Astrocyte (in vitro differentiated cells and primary cell): ENCODE measurements around the gene MARS2. TPM values are rescaled to one million over a fixed set of nuclear protein-coding genes. Genes with fewer than 3 reads are reported as not detected.

Source experiments
- DNase-seq: peaks from one replicate; pipeline ENCODE4 v3.0.0-alpha.2; 2010; ENCODE audit warnings: low read depth
- FAIRE-seq: peaks from 2 replicates; lab custom pipeline; 2011; peaks lifted over from hg19 to GRCh38; lab: Jason Lieb, UNC
- H2AFZ ChIP-seq: 2 replicates; pipeline ENCODE4 v1.6.0; 2012; ENCODE audit warnings: low read depth, low read length, inconsistent platforms
- H3K27ac ChIP-seq: 2 replicates; pipeline ENCODE4 v1.5.1; 2011; ENCODE audit warnings: low read depth, low read length, inconsistent platforms
- H3K27me3 ChIP-seq: 2 replicates; pipeline ENCODE4 v1.6.0; 2011; ENCODE audit warnings: low read length, inconsistent platforms; ENCODE audit not compliant: insufficient read depth
- H3K36me3 ChIP-seq: 2 replicates; pipeline ENCODE4 v1.5.1; 2011; ENCODE audit warnings: low read length, inconsistent platforms; ENCODE audit not compliant: insufficient read depth
- H3K4me1 ChIP-seq: 2 replicates; pipeline ENCODE4 v1.5.1; 2011; ENCODE audit warnings: low read length, inconsistent platforms; ENCODE audit not compliant: insufficient read depth
- H3K4me2 ChIP-seq: 2 replicates; pipeline ENCODE4 v1.6.0; 2012; ENCODE audit warnings: low read length, inconsistent platforms
- H3K4me3 ChIP-seq: 2 replicates; pipeline ENCODE4 v1.5.1; 2011; ENCODE audit warnings: low read depth, mild to moderate bottlenecking, low read length, inconsistent platforms; ENCODE audit not compliant: insufficient read depth
- H3K79me2 ChIP-seq: 2 replicates; pipeline ENCODE4 v1.6.0; 2012; ENCODE audit warnings: mild to moderate bottlenecking, low read length, inconsistent platforms; ENCODE audit not compliant: insufficient read depth
- H3K9ac ChIP-seq: 2 replicates; pipeline ENCODE4 v1.6.0; 2012; ENCODE audit warnings: mild to moderate bottlenecking, low read length, inconsistent platforms
- H3K9me3 ChIP-seq: 2 replicates; pipeline ENCODE4 v1.5.1; 2012; ENCODE audit warnings: low read depth, mild to moderate bottlenecking, low read length, inconsistent platforms; ENCODE audit not compliant: insufficient read depth
- H4K20me1 ChIP-seq: 2 replicates; pipeline ENCODE4 v1.6.0; 2012; ENCODE audit warnings: low read length, inconsistent platforms; ENCODE audit not compliant: insufficient read depth
- H3K27ac Mint-ChIP-seq: one replicate; pipeline ENCODE4 v1.8.0; 2021; ENCODE audit warnings: mild to moderate bottlenecking, mixed read lengths; ENCODE audit not compliant: unreplicated experiment
- H3K27me3 Mint-ChIP-seq: one replicate; pipeline ENCODE4 v1.8.0; 2021; ENCODE audit warnings: low read depth, mixed read lengths; ENCODE audit not compliant: unreplicated experiment
- H3K36me3 Mint-ChIP-seq: one replicate; pipeline ENCODE4 v1.8.0; 2021; ENCODE audit warnings: low read depth, mixed read lengths; ENCODE audit not compliant: unreplicated experiment
- H3K4me1 Mint-ChIP-seq: one replicate; pipeline ENCODE4 v1.8.0; 2021; ENCODE audit warnings: low read depth, mixed read lengths; ENCODE audit not compliant: unreplicated experiment
- H3K4me3 Mint-ChIP-seq: one replicate; pipeline ENCODE4 v1.8.0; 2021; ENCODE audit warnings: mild to moderate bottlenecking, moderate library complexity, mixed read lengths; ENCODE audit not compliant: unreplicated experiment
- H3K9me3 Mint-ChIP-seq: one replicate; pipeline ENCODE4 v1.8.0; 2021; ENCODE audit warnings: mild to moderate bottlenecking, mixed read lengths; ENCODE audit not compliant: unreplicated experiment
- EZH2 ChIP-seq: IDR thresholded peaks from 2 replicates; pipeline ENCODE4 v1.6.1; 2012; ENCODE audit warnings: mild to moderate bottlenecking, low read length, inconsistent platforms; ENCODE audit not compliant: insufficient read depth
- total RNA-seq: library from RNA; stranded (reverse); gene quantifications from 2 replicates; pipeline ENCODE4 v1.2.1, GENCODE V29; 2021
- TF ChIP-seq, protein P1 (sequence below): IDR thresholded peaks from 2 replicates; pipeline ENCODE4 v1.5.1; 2011; ENCODE audit warnings: low read depth, mild to moderate bottlenecking, inconsistent platforms, low read length, moderate library complexity; ENCODE audit not compliant: insufficient read depth

Gene MARS2
- total RNA-seq, 1 donor from 2014 or later = 8.2 TPM

DNA sequence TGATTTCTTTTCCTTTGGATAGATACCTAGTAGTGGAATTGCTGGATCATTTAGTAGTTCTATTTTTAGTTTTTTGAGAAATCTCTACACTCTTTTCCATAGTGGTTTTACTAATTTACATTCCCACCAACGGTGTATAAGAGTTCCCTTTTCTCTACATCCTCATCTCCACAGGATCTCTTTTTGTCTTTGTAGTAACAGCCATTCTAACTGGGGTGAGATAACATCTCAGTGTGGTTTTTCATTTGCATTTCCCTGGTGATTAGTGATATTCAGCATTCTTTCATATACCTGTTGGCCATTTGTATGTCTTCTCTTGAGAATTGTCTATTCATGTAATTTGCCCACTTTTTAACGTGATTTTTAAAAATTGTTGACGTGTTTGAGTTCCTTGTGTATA is 43.5 kb upstream of the MARS2 start:
- Mint-ChIP-seq H3K9me3 (peaks cover 2% of the 10 kb centered on the region), H3K36me3 (peaks cover 9% of the 10 kb centered on the region), H3K4me3 (no peak overlapping the region), H3K27me3 (no peaks in the 10 kb centered on the region), H3K4me1 (no peaks in the 10 kb centered on the region), H3K27ac (no peak overlapping the region)
- Histone ChIP-seq H3K9me3 (no peaks in the 10 kb centered on the region), H3K4me1 (no peaks in the 10 kb centered on the region), H3K4me2 (no peak overlapping the region), H3K27ac (no peak overlapping the region), H3K79me2 (no peaks in the 10 kb centered on the region), H4K20me1 (no peaks in the 10 kb centered on the region), H3K27me3 (no peaks in the 10 kb centered on the region), H3K9ac (no peak overlapping the region), H3K4me3 (no peak overlapping the region), H3K36me3 (no peaks in the 10 kb centered on the region), H2AFZ (no peak overlapping the region)
- TF ChIP-seq EZH2 = no peak
- TF ChIP-seq, protein P1, sequence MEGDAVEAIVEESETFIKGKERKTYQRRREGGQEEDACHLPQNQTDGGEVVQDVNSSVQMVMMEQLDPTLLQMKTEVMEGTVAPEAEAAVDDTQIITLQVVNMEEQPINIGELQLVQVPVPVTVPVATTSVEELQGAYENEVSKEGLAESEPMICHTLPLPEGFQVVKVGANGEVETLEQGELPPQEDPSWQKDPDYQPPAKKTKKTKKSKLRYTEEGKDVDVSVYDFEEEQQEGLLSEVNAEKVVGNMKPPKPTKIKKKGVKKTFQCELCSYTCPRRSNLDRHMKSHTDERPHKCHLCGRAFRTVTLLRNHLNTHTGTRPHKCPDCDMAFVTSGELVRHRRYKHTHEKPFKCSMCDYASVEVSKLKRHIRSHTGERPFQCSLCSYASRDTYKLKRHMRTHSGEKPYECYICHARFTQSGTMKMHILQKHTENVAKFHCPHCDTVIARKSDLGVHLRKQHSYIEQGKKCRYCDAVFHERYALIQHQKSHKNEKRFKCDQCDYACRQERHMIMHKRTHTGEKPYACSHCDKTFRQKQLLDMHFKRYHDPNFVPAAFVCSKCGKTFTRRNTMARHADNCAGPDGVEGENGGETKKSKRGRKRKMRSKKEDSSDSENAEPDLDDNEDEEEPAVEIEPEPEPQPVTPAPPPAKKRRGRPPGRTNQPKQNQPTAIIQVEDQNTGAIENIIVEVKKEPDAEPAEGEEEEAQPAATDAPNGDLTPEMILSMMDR = no peak
- FAIRE-seq (no peak), DNase-seq (no peak)

DNA sequence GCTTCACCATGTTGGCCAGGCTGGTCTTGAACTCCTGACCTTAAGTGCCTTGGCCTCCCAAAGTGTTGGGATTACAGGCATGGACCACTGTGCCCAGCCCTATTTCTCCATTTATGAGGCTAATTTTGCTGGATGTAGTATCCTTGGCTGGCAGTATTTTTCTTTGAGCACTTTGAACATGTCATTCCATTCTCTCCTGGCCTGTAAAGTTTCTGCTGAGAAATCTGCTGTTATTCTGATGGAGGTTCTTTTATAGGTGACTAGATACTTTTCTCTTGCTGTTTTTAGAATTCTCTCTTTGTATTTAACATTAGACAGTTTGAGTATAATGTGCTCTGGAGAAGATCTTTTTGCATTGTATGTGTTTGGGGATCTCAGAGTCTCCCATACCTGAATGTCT is 38.9 kb upstream of the MARS2 start:
- Mint-ChIP-seq H3K4me3 (no peak overlapping the region), H3K36me3 (peaks cover 17% of the 10 kb centered on the region), H3K9me3 (peaks cover 11% of the 10 kb centered on the region), H3K27me3 (no peaks in the 10 kb centered on the region), H3K27ac (no peak overlapping the region), H3K4me1 (peaks cover 7% of the 10 kb centered on the region)
- no peak overlapping the region for H3K4me3 ChIP-seq
- no peaks in the 10 kb centered on the region for H3K79me2 ChIP-seq
- no peaks in the 10 kb centered on the region for H3K4me1 ChIP-seq
- FAIRE-seq = no peak
- no peaks in the 10 kb centered on the region for H3K27me3 ChIP-seq
- no peak for TF ChIP-seq EZH2
- TF ChIP-seq, protein P1 = no peak
- no peak overlapping the region for H3K27ac ChIP-seq
- H3K9me3 ChIP-seq = no peaks in the 10 kb centered on the region
- no peak for DNase-seq
- H3K36me3 ChIP-seq = no peaks in the 10 kb centered on the region
- no peak overlapping the region for H3K4me2 ChIP-seq
- H4K20me1 ChIP-seq = no peaks in the 10 kb centered on the region
- H3K9ac ChIP-seq = no peak overlapping the region
- H2AFZ ChIP-seq = no peak overlapping the region

DNA sequence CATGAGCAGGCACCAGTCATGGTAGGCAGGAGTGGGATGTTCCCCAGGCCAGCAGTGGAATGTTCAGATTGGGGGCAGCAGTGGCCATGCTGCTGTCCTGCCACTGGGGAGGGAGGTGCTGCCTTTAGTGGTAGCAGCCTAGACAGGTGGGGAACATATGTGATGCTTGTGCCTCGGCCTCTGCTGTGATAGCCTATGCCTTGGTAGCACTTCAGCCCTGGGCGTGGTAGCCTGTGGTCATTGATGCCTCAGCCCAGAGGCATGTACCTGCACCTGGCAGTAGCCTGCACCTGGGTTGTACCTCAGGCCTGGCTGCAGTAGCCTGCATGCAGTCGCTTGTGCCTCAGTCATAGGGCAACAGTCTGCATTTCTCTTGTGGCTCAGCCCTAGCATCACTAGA is 36.9 kb upstream of the MARS2 start:
- FAIRE-seq = no peak
- H3K4me1 Mint-ChIP-seq = peaks cover 8% of the 10 kb centered on the region
- no peak for TF ChIP-seq EZH2
- TF ChIP-seq, protein P1 = no peak

More for the DNA sequence above, 36.9 kb upstream of the MARS2 start:
- H3K36me3 Mint-ChIP-seq = peaks cover 21% of the 10 kb centered on the region
- H3K27ac Mint-ChIP-seq = no peak overlapping the region
- peaks cover 11% of the 10 kb centered on the region for H3K9me3 Mint-ChIP-seq
- Histone ChIP-seq H3K4me1 (no peaks in the 10 kb centered on the region), H2AFZ (no peak overlapping the region), H3K27ac (no peak overlapping the region), H3K9me3 (no peaks in the 10 kb centered on the region), H3K79me2 (no peaks in the 10 kb centered on the region), H3K4me3 (no peak overlapping the region), H3K4me2 (no peak overlapping the region), H4K20me1 (no peaks in the 10 kb centered on the region), H3K36me3 (no peaks in the 10 kb centered on the region), H3K27me3 (no peaks in the 10 kb centered on the region), H3K9ac (no peak overlapping the region)
- H3K4me3 Mint-ChIP-seq = no peak overlapping the region
- no peaks in the 10 kb centered on the region for H3K27me3 Mint-ChIP-seq
- no peak for DNase-seq
